ENCODE measurements around the gene CETP.
A peak's percentile ranks its signal among the peaks of the same experiment; 100 is the strongest.
"Not testable (repeated sequence)": the region's sequence is repeated elsewhere in the genome, so short reads cannot be mapped to it uniquely, and the experiment has no call there.

CETP gene

DNA sequence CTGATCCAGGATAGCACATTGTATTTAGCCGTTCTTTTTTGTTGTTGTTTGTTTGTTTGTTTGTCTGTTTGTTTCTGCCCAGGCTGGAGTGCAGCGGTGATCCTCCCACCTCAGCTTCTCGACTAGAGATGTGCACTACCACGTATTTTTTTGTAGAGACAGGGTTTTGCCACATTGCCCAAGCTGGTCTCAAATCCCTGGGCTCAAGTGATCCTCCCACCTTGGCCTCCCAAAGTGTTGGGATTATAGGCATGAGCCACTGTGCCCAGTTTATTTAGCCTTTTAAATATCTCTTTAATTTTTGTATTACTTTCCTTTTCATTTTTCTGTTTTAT, 18.4 kb downstream of the CETP start:
- DNase-seq (ENCODE audit: low read depth in 2 of 2, low spot score in 1 of 2): no peak

DNA sequence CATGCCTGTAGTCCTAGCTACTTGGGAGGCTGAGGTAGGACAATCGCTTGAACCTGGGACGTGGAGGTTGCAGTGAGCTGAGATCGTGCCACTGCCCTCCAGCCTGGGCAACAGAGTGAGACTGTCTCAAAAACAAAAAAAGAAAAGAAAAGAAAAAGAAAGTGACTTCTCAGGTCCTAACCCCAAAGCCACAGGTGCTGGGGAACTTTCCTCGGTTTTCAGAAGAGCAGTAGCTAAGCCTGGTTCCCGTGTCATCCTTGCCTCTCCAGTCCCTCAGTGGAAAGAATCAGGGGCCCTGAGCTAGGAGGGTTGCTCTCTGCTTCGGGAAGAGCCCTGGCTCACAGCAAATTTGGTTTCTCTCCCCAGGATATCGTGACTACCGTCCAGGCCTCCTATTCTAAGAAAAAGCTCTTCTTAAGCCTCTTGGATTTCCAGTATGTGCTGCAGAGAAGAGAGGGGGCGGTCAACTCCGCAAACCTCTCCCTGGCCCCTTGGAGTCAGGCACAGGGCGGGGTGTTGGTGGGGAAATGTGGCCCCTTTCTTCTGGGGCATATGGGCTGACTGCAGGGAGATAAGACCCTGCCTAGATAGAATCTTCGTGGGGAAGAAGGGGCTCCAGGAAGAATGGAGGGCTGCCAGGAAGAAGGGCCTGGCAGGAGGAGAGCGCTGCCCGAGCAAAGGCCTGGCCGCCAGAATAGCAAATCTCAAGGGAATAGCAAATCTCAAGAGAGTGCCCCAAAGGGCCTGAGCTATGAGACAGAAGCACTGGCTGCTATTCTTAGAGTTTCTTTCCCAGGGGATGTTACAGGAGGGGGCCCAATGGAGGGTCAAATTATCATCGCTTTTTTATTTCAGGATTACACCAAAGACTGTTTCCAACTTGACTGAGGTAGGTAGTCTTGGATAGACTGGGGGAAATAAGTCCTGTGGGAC, 19.3 kb downstream of the CETP start:
- no peak for DNase-seq (ENCODE audit: low read depth in 2 of 2, low spot score in 1 of 2)

DNA sequence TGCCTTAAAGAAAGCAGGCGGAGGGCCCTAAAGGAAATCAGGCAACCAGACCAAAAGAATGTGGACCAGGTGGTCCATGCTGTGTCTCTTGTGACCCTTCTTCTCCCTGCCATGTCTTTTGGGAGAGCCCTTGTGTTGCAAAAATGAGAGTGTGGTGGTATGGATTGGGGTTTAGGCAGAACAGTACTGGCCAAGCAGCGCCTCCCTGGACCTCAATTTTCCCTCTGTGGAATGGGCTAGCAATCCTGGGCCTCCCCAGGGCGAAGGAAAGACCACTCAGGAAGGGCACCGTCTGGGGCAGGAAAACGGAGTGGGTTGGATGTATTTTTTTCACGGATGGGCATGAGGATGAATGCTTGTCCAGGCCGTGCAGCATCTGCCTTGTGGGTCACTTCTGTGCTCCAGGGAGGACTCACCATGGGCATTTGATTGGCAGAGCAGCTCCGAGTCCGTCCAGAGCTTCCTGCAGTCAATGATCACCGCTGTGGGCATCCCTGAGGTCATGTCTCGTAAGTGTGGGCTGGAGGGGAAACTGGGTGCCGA, 20.1 kb downstream of the CETP start:
- no peak for DNase-seq (ENCODE audit: low read depth in 2 of 2, low spot score in 1 of 2)

DNA sequence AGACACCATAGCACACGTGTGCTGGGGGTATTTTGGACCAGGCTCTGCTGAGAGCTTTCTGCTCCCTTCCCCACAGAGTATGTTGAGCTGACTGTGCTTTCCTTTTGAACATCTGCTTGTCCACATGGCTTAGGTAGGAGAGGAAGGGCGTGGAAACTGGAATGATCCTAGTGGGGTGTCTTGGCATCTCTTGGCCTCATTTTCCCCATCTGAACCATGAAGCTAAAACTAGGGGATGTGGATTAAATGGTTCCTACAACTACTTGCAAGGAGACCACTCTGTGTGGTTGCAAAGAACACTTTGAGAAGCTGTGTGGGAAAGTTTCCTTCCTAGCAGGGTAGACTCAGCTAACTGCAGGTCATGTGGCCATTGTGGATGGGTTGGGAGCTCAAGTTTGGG, 20.9 kb downstream of the CETP start:
- no peak for DNase-seq (ENCODE audit: low read depth in 2 of 2, low spot score in 1 of 2)

DNA sequence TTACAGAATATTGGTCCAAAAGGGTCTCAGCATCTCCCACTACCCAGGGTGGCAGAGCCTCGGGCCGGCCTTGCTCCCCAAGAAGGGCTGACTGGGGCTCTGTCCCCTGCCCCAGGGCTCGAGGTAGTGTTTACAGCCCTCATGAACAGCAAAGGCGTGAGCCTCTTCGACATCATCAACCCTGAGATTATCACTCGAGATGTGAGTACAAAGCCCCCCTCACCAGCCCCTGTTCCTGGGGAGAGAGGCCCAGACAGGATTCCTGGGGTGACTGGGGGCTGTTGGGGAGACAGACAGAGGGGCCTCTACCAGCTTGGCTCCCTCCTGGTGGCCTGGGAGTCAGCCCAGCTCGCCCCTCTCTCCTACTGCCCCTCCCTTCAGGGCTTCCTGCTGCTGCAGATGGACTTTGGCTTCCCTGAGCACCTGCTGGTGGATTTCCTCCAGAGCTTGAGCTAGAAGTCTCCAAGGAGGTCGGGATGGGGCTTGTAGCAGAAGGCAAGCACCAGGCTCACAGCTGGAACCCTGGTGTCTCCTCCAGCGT, 21.5 kb downstream of the CETP start:
- DNase-seq (ENCODE audit: low read depth in 2 of 2, low spot score in 1 of 2): no peak

DNA sequence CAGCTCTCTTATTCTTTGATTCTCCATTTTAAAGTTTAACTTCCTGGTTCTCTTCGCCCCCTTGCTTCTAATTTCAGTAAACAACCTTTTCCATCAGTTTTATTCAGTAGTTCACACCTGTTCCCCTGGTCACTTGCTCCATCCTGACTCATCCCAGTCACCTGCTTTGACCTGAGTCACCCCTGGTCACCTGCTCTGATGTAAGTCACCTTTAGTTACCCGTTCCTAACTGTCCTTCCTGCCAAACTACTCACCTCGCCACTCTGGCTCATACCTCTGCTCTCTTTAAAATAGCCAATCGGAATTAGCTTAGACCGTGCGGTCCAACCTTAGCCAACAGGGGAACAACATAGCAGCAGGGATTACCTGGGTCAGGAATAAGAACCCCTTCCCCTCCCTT, 22.9 kb downstream of the CETP start:
- DNase-seq (ENCODE audit: low read depth in 2 of 2, low spot score in 1 of 2): no peak

DNA sequence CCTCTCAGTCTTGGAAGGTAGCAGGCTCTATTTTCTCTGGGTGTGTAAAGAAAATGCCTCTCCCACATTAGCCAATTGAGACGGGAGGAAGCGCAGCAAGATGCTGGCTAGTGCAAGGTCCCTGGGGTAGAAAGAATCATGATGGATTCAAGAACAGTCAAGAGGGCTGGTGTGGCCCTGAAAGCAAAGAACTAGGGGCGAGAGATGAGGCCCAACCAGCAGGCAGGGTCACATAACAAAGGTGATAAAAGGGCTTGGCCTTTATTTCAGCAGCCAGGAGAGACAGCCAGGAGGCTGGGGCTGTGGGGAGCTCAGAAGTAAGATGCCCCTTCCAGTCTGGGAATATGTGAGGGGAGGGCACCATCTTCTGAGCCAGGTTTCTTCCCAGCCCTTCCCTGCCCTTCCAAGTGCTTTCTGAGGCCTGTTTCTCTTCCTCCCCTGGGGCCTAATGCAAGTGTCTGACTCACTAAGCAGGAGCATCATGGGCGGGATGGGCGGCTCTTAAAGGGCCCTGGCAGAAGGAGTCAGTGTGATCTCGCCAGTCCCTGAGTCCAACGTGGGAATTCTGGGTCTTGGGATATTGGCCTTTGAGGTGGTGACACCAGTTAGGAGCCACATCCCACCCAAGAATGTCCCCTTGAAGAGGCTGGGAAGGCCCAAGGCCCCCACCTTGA, 23.7 kb downstream of the CETP start:
- DNase-seq (ENCODE audit: low read depth in 2 of 2, low spot score in 1 of 2): no peak

DNA sequence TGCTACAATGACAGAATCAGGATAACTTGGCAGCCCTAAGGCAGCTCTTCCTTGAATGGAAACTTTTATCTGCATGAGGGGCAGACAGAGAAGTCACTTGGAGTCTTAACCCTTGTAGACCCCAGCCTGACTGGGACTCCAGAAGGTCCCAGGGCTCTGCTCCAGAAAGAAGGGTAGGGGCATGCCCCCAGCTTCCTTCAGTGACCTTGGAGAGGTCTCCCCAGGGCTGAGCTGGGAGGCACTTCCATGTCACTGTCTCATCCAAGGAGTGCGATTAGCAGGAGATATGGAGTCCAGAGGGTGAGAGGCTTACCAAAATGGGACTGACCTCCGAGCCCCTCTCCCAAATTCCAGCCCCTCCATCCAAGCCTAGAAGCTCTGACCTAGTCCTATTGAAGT, 24.2 kb downstream of the CETP start:
- DNase-seq (ENCODE audit: low read depth in 2 of 2, low spot score in 1 of 2): no peak

DNA sequence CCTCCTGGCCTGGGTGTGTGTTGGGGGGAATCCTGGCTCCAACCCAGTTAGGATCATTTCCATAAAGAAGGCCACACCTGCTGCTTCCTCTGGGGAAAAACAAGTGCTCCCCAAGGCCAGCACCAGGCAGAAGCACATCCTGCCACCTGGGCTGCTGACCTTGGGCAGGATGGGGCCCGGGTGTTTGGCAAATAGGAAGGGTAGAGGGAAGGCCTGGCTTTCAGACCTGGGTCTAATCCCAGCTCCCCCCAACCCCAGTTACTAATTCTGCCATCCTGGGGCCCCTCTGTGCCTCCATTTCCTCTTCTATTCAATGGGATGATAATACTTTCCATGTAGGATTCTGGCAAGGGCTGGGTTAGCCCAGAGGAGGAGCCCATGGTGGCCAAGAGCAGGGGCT, 24.6 kb downstream of the CETP start:
- no peak for DNase-seq (ENCODE audit: low read depth in 2 of 2, low spot score in 1 of 2)

DNA sequence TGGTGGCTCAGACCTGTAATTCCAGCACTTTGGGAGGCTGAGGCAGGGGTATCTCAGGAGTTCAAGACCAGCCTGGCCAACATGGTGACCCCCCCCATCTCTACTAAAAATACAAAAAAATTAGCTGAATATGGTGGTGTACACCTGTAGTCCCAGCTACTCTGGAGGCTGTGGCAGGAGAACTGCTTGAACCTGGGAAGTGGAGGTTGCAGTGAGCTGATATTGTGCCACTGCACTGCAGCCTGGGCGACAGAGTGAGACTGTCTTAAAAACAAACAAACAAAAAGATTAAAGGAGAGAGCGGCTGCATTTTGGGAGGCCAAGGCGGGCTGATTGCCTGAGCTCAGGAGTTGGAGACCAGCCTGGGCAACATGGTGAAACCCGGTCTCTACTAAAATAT, 25.2 kb downstream of the CETP start:
- not testable (repeated sequence) for DNase-seq (ENCODE audit: low read depth in 2 of 2, low spot score in 1 of 2)

DNA sequence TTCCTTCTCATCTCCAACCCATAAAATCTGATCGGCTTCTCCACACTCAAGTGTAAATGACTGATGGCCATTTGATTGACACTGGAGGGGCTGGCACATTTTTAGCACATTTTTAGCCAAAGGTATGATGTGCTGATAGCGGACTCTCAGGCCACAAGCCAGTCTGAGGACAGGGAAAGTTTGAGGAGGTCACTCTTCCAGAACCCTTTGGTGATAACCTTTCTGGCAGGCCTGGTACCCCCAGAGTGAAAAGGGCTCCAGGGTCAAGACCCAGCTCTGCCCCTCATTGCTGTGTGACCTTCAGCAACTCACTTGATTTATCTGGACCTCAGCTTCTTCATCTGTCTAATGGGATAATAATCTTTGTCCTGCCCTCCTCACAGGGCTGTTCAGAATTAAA, 25.9 kb downstream of the CETP start:
- no peak for DNase-seq (ENCODE audit: low read depth in 2 of 2, low spot score in 1 of 2)

DNA sequence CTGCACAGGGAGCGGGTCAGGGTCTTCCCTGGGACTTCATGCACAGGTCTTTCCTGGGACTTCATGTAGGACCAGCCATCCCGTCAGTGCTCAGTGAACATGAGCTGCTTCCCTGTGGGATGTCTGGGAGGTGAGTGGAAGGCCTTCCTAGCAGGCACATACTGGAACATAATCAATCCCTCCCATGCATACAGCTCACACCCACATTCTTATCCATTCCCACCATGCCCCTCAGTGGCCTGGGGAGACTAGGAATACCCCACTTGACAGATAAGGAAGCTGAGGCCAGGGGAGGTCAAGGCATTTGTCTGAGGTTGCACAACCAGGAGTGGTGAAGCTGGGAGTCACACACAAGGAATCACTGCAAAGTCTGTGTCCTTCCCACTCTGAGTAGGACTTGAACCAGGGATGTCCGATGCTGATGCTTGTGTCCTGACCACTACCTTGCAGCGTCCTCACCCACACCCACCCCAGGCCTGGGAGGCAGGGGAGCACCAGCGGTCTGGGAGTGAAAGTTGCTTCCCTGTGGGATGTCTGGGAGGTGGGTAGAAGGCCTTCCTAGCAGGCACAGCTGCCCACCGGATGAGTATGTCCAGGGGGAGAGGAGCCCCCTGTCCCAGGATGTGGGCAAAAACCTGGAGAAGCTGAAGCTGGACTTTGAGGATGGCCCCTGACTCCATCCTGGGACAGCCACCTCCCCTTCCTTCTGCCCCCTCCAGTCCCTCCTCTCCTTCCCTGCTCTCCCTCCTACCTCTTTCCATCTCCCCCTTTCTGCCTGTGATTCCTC, 26.6 kb downstream of the CETP start:
- DNase-seq (ENCODE audit: low read depth in 2 of 2, low spot score in 1 of 2): no peak

DNA sequence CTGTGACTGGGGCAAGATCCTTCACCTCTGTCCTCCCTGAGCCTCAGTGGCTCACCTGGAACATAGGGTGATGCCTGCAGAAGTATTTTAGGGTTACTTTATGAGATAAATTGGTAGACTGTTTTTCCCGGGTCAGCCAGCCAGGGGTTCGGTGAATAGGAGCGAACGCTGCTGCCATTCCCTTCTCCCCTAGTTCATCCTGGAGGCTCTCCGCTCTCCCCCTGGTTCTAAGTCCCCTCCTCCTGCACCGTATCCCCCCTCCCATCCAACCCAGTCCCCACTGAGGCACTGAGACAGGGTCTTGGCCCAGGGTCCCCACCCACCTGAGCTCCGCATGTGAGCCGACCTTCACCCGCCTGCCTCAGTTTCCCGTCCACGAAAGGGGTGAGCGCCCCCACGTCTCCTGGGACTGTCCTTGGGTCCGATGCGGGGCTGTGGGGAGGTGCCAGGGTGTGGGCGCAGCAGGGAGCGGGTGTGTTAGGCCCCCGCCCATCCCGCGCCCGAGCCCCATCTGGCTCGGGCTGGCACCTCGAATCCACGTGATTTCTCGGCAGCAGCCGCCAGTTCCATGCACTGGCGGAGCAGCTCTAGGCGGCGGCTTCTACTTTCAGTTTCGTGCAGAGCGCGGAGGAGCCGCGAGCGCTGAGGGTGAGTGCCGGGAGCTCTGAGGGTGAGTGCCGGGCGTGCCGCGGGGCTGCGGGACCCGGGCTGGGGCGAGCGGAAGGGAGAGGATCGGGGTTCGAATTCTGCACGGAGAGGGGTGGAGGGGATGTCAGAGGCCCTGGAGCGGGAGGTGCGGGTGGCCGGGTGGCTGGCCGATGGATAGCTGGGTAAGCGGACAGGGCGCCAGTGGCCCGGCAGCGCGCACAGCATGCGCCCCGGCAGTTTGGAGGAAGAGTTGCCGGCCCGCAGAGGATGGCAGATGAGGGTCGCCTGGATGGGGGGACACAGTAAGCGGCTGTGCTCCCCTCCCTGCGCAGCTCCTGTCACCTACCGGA, 27.5 kb downstream of the CETP start, which contains the start of gene NLRC5:
Gene NLRC5, plus strand, starts transcription at position 610 of the 998 bp plus-strand sequence. CDS start 31,156 bp downstream, outside the sequence.
- DNase-seq (ENCODE audit: low read depth in 2 of 2, low spot score in 1 of 2): peak; percentile 71 to 84

DNA sequence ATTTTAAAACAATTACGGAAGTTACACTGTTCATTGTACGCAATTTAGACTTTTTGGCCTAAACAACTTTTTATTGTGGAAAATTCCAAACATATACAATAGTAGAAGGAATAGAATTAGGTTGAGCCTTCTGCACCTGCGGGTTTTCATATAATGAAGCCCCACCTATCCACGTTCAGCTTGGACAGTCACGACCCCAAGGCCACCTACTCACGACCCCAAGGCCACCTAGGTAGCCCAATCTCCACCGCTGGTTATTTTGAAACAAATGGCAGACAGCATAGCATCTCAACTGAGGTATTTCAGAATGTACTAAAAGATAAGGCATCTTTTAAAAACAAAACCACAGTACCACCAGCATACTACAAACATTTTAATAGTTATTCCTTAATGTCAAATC, 28.2 kb downstream of the CETP start:
- DNase-seq (ENCODE audit: low read depth in 2 of 2, low spot score in 1 of 2): no peak

DNA sequence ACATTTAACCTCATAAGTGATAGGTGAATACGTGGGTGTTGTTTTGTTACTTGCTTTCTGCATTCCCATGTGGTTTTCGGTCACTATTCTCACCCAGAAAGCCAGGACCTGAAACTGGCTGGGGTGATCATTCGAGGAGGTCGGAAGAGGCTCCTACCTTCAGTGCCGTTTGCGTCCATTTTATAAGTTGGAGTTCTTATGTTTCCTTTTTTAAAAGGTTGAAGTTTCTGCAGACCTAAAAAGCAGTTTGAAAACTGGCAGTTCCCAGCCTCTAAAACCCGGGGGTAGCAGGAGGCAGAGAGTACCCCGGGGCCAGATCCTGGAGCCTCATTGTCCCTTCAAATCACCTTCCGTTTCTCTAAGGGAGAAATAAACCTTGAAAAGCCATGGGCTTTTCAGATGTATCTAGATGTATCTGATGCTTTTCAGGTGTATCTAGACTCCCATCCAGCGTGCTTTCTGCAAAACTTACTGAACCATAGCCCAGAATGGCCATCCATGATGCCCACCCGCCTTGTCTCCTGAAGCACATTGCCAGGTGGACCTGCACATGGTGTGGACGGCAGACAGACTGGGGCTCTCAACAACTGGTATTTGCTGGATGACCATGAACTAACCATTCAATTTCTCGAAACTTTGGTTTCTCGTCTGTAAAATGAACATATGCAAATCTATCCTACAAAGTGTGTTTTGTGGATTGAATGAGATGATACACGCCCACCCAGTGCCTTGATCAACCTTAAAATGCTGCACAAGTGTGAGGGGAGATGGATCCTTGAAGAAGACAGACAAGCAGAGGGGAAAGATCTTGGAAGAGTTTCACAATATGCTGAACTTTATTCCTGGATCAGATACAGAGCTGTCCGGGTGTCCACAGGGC, 28.9 kb downstream of the CETP start:
- no peak for DNase-seq (ENCODE audit: low read depth in 2 of 2, low spot score in 1 of 2)

DNA sequence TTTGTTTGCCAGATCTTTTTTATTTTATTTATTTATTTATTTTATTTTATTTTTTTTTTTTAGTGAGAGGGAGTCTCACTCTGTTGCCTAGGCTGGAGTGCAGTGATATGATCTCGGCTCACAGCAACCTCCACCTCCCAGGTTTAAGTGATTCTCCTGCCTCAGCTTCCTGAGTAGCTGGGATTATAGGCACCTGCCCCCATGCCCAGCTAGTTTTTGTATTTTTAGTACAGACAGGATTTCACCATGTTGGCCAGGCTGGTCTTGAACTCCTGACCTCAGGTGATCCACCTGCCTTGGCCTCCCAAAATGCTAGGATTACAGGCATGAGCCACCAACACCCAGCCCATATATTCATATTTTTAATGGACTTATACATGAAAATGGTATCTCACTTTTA, 30.7 kb downstream of the CETP start:
- not testable (repeated sequence) for DNase-seq (ENCODE audit: low read depth in 2 of 2, low spot score in 1 of 2)

DNA sequence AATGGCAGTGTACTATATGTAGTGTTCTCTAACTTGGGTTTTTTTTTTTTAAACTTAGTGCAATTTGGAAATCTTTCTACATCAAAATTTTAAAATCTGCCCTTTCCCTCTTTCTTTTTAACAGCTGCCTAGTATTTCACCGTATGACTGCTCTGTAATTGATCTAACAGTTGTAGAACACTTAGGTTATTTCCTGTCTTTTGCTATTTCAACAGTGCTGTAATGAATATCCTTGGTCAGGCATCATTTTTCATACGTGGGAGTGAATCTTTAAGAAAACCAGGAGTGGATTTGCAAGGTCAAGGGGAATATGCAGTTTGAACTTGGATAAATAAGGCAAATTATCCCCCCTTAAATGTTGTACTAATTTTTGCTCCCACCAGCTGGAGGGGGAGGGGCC, 31.5 kb downstream of the CETP start:
- no peak for DNase-seq (ENCODE audit: low read depth in 2 of 2, low spot score in 1 of 2)

DNA sequence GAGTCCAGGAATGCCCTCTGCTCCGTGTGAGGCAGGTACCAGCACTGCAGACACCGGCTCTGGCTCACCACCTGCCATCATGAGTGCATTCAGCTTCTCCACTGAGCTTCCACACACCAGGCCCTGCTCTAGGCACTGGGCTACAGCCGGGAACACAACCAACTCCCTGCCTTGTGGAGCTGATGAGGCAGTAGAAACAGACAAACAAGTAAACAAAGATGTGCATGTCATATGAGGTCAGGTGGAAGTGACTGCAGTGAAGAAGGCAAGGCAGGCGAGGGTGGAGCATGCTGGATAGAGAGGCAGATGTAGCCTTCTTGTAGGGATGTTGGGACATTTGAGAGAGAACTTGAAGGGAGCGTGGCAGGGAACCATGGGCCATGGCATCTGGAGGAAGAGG, 32.6 kb downstream of the CETP start:
- no peak for DNase-seq (ENCODE audit: low read depth in 2 of 2, low spot score in 1 of 2)

Data from stimulated activated CD8-positive, alpha-beta memory T cell treated with anti-CD3 and anti-CD28 coated beads, Interleukin-4, amount 100 ng/mL, for 1 hour (primary cell).